GM12878 (cell line): Measurements from ENCODE around the gene PGRMC2.

Experiments used
- EZH2 ChIP-seq: IDR thresholded peaks from 2 replicates; pipeline ENCODE4 v1.6.1; 2012; ENCODE audit warnings: low read depth, mild to moderate bottlenecking, control low read depth, inconsistent platforms, low read length, borderline replicate concordance; ENCODE audit not compliant: control insufficient read depth
- HDAC2 ChIP-seq: fragments of 200-600 bp; sonication (generic); IDR thresholded peaks from 2 replicates; pipeline ENCODE4 v1.6.1; 2017
- JUND ChIP-seq: IDR thresholded peaks from 2 replicates; pipeline ENCODE4 v1.6.1; 2012; ENCODE audit warnings: low read depth, mild to moderate bottlenecking, low read length, improper control_type of control experiment, moderate library complexity
- MYC ChIP-seq: IDR thresholded peaks from 2 replicates; pipeline ENCODE4 v1.6.1; 2011; ENCODE audit warnings: mild to moderate bottlenecking, low read length, moderate library complexity, inconsistent platforms; ENCODE audit not compliant: insufficient read depth, insufficient replicate concordance, insufficient read length, severe bottlenecking
- POLR2AphosphoS5 ChIP-seq: IDR thresholded peaks from 2 replicates; pipeline ENCODE4 v1.6.1; 2011; ENCODE audit warnings: mild to moderate bottlenecking, low read length, inconsistent platforms
- TCF12 ChIP-seq: IDR thresholded peaks from 2 replicates; pipeline ENCODE4 v1.6.1; 2011; ENCODE audit warnings: low read depth, mild to moderate bottlenecking, low read length
- ZBED1 ChIP-seq: IDR thresholded peaks from 2 replicates; pipeline ENCODE4 v1.6.1; 2016; ENCODE audit warnings: borderline replicate concordance
- TF ChIP-seq, protein P1 (sequence below): fragments of 150-350 bp; IDR thresholded peaks from 2 replicates; pipeline ENCODE4 v1.6.1; 2016; ENCODE audit warnings: low read depth, low read length
- TF ChIP-seq, protein P2 (sequence below), 3 experiments: IDR thresholded peaks in 2 of 3; conservative IDR thresholded peaks in 1 of 3; 2 replicates each; pipeline ENCODE4 v1.5.1; 2011; ENCODE audit warnings: low read depth in 3 of 3, low read length in 3 of 3, mild to moderate bottlenecking in 3 of 3, control low read depth in 2 of 3, moderate library complexity in 2 of 3, inconsistent platforms in 1 of 3, mixed read lengths in 1 of 3; ENCODE audit not compliant: control insufficient read depth in 2 of 3, insufficient read depth in 1 of 3; ENCODE audit errors: extremely low read depth in 1 of 3

DNA sequence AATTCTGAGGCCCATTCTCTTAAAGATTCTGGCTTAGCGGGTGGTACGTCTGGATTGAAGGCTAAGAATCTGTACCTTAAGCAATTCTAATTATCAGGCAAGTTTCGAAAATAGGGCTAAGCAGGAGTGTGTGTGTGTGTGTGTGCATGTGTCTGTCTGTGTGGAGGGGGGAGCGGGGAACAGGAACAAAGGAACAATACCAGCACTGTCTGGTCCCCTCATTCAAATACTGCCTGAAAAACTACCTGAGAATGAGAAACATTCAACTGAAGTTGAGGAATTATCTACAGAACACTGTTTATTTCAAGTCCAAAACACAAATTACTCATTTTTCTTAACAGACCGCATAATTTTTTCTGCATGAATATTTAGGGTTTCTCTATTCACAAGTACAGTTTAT, 18.6 kb downstream of the PGRMC2 start:
- TF ChIP-seq TCF12 (no peak), EZH2 (no peak), JUND (no peak), HDAC2 (no peak), MYC (no peak), POLR2AphosphoS5 (no peak), ZBED1 (no peak)
- TF ChIP-seq, protein P1, sequence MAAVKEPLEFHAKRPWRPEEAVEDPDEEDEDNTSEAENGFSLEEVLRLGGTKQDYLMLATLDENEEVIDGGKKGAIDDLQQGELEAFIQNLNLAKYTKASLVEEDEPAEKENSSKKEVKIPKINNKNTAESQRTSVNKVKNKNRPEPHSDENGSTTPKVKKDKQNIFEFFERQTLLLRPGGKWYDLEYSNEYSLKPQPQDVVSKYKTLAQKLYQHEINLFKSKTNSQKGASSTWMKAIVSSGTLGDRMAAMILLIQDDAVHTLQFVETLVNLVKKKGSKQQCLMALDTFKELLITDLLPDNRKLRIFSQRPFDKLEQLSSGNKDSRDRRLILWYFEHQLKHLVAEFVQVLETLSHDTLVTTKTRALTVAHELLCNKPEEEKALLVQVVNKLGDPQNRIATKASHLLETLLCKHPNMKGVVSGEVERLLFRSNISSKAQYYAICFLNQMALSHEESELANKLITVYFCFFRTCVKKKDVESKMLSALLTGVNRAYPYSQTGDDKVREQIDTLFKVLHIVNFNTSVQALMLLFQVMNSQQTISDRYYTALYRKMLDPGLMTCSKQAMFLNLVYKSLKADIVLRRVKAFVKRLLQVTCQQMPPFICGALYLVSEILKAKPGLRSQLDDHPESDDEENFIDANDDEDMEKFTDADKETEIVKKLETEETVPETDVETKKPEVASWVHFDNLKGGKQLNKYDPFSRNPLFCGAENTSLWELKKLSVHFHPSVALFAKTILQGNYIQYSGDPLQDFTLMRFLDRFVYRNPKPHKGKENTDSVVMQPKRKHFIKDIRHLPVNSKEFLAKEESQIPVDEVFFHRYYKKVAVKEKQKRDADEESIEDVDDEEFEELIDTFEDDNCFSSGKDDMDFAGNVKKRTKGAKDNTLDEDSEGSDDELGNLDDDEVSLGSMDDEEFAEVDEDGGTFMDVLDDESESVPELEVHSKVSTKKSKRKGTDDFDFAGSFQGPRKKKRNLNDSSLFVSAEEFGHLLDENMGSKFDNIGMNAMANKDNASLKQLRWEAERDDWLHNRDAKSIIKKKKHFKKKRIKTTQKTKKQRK, result no peak
- TF ChIP-seq, protein P2, sequence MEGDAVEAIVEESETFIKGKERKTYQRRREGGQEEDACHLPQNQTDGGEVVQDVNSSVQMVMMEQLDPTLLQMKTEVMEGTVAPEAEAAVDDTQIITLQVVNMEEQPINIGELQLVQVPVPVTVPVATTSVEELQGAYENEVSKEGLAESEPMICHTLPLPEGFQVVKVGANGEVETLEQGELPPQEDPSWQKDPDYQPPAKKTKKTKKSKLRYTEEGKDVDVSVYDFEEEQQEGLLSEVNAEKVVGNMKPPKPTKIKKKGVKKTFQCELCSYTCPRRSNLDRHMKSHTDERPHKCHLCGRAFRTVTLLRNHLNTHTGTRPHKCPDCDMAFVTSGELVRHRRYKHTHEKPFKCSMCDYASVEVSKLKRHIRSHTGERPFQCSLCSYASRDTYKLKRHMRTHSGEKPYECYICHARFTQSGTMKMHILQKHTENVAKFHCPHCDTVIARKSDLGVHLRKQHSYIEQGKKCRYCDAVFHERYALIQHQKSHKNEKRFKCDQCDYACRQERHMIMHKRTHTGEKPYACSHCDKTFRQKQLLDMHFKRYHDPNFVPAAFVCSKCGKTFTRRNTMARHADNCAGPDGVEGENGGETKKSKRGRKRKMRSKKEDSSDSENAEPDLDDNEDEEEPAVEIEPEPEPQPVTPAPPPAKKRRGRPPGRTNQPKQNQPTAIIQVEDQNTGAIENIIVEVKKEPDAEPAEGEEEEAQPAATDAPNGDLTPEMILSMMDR (IDR thresholded peaks at IDR 0.05 in 2 of 3, conservative IDR thresholded peaks at IDR 0.05 in 1 of 3; ENCODE audit: control insufficient read depth in 2 of 3, extremely low read depth in 1 of 3, insufficient read depth in 1 of 3, low read depth in 3 of 3, low read length in 3 of 3), result no peak
